Cardiac fibroblast (primary cell): Measurements from ENCODE around the gene ITPKA.

Experiments
- DNase-seq, 2 donors: peaks; one replicate each; pipeline versions ENCODE4 v3.0.0 to v3.0.0-alpha.2; 2010; ENCODE audit warnings: low read depth in 2 of 2
- H3K4me3 ChIP-seq, 2 donors: replicated peaks in 1 of 2; 1 replicate in 1 of 2; 2 replicates in 1 of 2; pipeline ENCODE4 v1.5.1; 2011; ENCODE audit warnings: low read depth in 2 of 2, low read length in 2 of 2, mild to moderate bottlenecking in 2 of 2, moderate library complexity in 1 of 2
- CTCF ChIP-seq: IDR thresholded peaks from one replicate; pipeline ENCODE4 v1.5.1; 2011; ENCODE audit warnings: low read depth, mild to moderate bottlenecking, low read length, inconsistent platforms

Gene ITPKA

GRCh38 chr15:41502795-41503668, 9.4 kb downstream of the ITPKA start:
- TF ChIP-seq CTCF, result no peak
- H3K4me3 ChIP-seq, result no peak overlapping the region
- DNase-seq, result no peak

- no peak overlapping the region for H3K4me3 ChIP-seq
- no peak for TF ChIP-seq CTCF
- DNase-seq, result no peak
Observed at GRCh38 chr15:41503669-41504010, 10.0 kb downstream of the ITPKA start.

- no peak overlapping the region for H3K4me3 ChIP-seq
- no peak for TF ChIP-seq CTCF
Observed at GRCh38 chr15:41504751-41505492, 11.2 kb downstream of the ITPKA start.

GRCh38 chr15:41505776-41506175, 12.1 kb downstream of the ITPKA start:
- no peak for DNase-seq
- TF ChIP-seq CTCF, result no peak
- no peak overlapping the region for H3K4me3 ChIP-seq

More at GRCh38 chr15:41504751-41505492, 11.2 kb downstream of the ITPKA start:
- DNase-seq, result no peak

- H3K4me3 ChIP-seq, result no peak overlapping the region
- no peak for TF ChIP-seq CTCF
- DNase-seq, result no peak
Observed at GRCh38 chr15:41506796-41507341, 13.2 kb downstream of the ITPKA start.

GRCh38 chr15:41507820-41508290, 14.2 kb downstream of the ITPKA start:
- no peak for DNase-seq
- TF ChIP-seq CTCF, result no peak
- no peak overlapping the region for H3K4me3 ChIP-seq
